HL-60 (cell line): ENCODE results near the gene ANKS1A.
A peak's percentile ranks its signal among the peaks of the same experiment; 100 is the strongest.

Experiments
- DNase-seq, 2 experiments: peaks; one replicate each; pipeline ENCODE4 v3.0.0-alpha.2; 2010 to 2020; ENCODE audit warnings: low read depth in 1 of 2, low spot score in 1 of 2
- H3K27ac ChIP-seq: fragments of 250-450 bp; sonication (Bioruptor Pico); replicated peaks from 2 replicates; pipeline ENCODE4 v1.5.1; 2020; ENCODE audit warnings: mild to moderate bottlenecking, moderate library complexity
- H3K27me3 ChIP-seq: fragments of 250-450 bp; sonication (Bioruptor Pico); 2 replicates; pipeline ENCODE4 v1.5.1; 2021; ENCODE audit warnings: mild to moderate bottlenecking, moderate library complexity; ENCODE audit not compliant: insufficient read depth, poor library complexity, severe bottlenecking
- H3K4me3 ChIP-seq: replicated peaks from 2 replicates; pipeline ENCODE4 v1.5.1; 2011; ENCODE audit warnings: mild to moderate bottlenecking, control low read depth, low read length; ENCODE audit not compliant: insufficient read depth
- GABPA ChIP-seq: IDR thresholded peaks from 2 replicates; pipeline ENCODE4 v1.6.1; 2012; ENCODE audit warnings: low read depth
- POLR2AphosphoS5 ChIP-seq: IDR thresholded peaks from 2 replicates; pipeline ENCODE4 v1.6.1; 2012; ENCODE audit warnings: low read depth
- SPI1 ChIP-seq: IDR thresholded peaks from 2 replicates; pipeline ENCODE4 v1.6.1; 2012; ENCODE audit warnings: low read depth, mild to moderate bottlenecking, borderline replicate concordance
- TF ChIP-seq, protein P1 (sequence below): IDR thresholded peaks from 2 replicates; pipeline ENCODE4 v1.6.1; 2012; ENCODE audit warnings: low read depth; ENCODE audit not compliant: insufficient replicate concordance
- TF ChIP-seq, protein P2 (sequence below): IDR thresholded peaks from one replicate; pipeline ENCODE4 v1.5.1; 2011; ENCODE audit warnings: low read length, control low read depth, inconsistent platforms; ENCODE audit not compliant: insufficient read depth

Gene ANKS1A

DNA sequence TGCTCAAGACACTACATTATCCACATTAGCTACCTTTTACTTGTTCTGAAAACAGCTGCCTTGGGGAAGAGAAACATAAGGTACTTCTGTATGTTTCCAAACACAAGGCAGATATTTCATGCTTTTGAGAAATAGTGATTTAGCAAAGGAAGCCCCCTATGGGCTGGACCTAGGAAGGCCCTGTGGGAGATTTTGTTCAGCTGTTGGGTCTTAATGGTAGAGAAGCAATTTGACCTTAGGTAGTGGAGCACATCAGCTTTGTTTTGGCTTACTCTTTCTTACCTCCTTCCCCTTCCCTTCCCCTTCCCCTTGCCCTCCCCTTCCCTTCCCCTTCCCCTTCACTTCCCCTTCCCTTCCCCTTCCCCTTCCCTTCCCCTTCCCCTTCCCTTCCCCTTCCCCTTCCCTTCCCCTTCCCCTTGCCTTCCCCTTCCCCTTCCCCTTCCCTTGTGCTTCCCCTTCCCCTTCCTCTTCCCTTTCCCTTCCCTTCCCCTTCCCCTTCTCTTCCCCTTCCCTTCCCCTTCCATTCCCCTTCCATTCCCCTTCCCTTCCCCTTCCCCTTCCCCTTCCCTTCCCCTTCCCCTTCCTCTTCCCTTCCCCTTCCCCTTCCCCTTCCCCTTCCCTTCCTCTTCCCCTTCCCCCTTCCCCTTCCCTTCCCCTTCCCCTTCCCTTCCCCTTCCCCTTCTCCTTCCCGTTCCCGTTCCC lies 84.6 kb downstream of the ANKS1A start:
- peak in 1 of 2 experiments; percentile 8 for DNase-seq
- H3K27ac ChIP-seq = no peak overlapping the region
- H3K4me3 ChIP-seq = no peak overlapping the region
- no peak for TF ChIP-seq POLR2AphosphoS5
- TF ChIP-seq GABPA = no peak
- H3K27me3 ChIP-seq = no peaks in the 10 kb centered on the region

DNA sequence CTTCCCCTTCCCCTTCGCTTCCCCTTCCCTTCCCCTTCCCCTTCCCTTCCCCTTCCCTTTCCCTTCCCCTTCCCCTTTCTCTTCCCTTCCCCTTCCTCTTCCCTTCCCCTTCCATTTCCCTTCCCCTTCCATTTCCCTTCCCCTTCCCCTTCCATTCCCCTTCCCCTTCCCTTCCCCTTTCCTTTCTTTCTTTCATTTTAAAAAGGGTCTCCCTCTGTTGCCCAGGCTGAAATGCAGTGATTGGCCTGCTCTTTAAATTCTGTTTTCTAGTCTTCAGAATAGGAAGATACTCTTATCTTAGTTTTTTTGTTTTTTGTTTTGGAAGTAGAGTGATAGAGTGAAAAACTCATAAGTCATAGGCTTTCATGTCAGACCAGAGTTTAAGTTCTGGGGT lies 85.2 kb downstream of the ANKS1A start:
- H3K4me3 ChIP-seq = no peak overlapping the region
- no peak overlapping the region for H3K27ac ChIP-seq
- peak in 1 of 2 experiments; percentile 3 for DNase-seq
- H3K27me3 ChIP-seq = no peaks in the 10 kb centered on the region
- TF ChIP-seq, protein P1, sequence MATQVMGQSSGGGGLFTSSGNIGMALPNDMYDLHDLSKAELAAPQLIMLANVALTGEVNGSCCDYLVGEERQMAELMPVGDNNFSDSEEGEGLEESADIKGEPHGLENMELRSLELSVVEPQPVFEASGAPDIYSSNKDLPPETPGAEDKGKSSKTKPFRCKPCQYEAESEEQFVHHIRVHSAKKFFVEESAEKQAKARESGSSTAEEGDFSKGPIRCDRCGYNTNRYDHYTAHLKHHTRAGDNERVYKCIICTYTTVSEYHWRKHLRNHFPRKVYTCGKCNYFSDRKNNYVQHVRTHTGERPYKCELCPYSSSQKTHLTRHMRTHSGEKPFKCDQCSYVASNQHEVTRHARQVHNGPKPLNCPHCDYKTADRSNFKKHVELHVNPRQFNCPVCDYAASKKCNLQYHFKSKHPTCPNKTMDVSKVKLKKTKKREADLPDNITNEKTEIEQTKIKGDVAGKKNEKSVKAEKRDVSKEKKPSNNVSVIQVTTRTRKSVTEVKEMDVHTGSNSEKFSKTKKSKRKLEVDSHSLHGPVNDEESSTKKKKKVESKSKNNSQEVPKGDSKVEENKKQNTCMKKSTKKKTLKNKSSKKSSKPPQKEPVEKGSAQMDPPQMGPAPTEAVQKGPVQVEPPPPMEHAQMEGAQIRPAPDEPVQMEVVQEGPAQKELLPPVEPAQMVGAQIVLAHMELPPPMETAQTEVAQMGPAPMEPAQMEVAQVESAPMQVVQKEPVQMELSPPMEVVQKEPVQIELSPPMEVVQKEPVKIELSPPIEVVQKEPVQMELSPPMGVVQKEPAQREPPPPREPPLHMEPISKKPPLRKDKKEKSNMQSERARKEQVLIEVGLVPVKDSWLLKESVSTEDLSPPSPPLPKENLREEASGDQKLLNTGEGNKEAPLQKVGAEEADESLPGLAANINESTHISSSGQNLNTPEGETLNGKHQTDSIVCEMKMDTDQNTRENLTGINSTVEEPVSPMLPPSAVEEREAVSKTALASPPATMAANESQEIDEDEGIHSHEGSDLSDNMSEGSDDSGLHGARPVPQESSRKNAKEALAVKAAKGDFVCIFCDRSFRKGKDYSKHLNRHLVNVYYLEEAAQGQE = no peak
- TF ChIP-seq POLR2AphosphoS5 (no peak), GABPA (no peak), SPI1 (no peak)
- TF ChIP-seq, protein P2, sequence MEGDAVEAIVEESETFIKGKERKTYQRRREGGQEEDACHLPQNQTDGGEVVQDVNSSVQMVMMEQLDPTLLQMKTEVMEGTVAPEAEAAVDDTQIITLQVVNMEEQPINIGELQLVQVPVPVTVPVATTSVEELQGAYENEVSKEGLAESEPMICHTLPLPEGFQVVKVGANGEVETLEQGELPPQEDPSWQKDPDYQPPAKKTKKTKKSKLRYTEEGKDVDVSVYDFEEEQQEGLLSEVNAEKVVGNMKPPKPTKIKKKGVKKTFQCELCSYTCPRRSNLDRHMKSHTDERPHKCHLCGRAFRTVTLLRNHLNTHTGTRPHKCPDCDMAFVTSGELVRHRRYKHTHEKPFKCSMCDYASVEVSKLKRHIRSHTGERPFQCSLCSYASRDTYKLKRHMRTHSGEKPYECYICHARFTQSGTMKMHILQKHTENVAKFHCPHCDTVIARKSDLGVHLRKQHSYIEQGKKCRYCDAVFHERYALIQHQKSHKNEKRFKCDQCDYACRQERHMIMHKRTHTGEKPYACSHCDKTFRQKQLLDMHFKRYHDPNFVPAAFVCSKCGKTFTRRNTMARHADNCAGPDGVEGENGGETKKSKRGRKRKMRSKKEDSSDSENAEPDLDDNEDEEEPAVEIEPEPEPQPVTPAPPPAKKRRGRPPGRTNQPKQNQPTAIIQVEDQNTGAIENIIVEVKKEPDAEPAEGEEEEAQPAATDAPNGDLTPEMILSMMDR = no peak

DNA sequence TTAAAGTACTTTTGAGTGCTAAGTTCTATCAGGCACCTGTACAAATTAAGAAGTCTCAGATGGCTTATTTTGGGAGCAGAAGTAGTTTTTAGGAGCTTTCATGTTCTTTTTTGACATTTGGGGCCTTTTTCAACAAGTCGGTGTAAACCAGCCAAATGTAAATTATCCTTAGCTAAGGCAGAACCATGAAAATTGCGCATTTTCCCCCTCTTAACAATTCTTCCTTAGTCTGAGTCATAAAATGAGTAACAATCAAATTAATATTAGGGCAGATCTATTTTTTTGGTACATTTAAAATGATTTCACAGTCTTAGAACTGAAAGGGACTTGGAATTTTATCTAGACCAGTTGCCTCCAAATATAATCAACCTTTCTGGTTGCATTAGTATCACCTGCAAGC lies 87.2 kb downstream of the ANKS1A start:
- DNase-seq = no peak
- TF ChIP-seq, protein P1 = no peak
- no peak for TF ChIP-seq GABPA
- no peak for TF ChIP-seq POLR2AphosphoS5
- TF ChIP-seq SPI1 = no peak
- TF ChIP-seq, protein P2 = no peak
- Histone ChIP-seq H3K27ac (no peak overlapping the region), H3K4me3 (no peak overlapping the region), H3K27me3 (no peaks in the 10 kb centered on the region)

DNA sequence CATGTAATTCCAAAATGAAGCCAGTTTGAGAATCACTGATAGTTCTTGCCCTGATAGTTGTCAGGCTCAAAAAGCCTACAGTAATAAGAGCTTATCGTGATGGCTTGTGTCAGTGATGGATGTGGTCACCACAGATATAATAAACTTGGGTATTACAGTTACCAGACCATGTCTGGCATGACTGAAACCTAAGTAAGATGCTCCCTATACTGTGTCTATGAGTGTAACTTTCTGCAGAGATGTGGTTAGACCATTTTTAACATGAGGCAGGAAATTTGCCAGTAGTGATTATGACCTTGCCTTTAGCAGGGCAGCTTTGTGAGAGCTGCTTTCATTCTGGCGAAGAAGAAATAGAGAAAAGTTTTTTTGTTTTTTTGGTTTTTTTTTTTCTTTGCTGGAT lies 90.2 kb downstream of the ANKS1A start:
- H3K27me3 ChIP-seq = no peaks in the 10 kb centered on the region
- H3K27ac ChIP-seq = no peak overlapping the region
- no peak for DNase-seq
- no peak overlapping the region for H3K4me3 ChIP-seq
- TF ChIP-seq, protein P2 = no peak
- TF ChIP-seq, protein P1 = no peak
- no peak for TF ChIP-seq GABPA
- TF ChIP-seq POLR2AphosphoS5 = no peak
- no peak for TF ChIP-seq SPI1
